Retinal pigment epithelial cell (primary cell): Measurements from ENCODE around the gene GSN.

ENCODE experiments used
- DNase-seq: peaks from one replicate; pipeline ENCODE4 v3.0.0-alpha.2; 2010; ENCODE audit warnings: low read depth
- H3K4me3 ChIP-seq: 2 replicates; pipeline ENCODE4 v1.5.1; 2011; ENCODE audit warnings: mild to moderate bottlenecking, low read length, control low read depth, moderate library complexity
- TF ChIP-seq, protein P1 (sequence below): conservative IDR thresholded peaks from 2 replicates; pipeline ENCODE4 v1.5.1; 2011; ENCODE audit warnings: low read depth, low read length, control low read depth, inconsistent platforms

Gene GSN

DNA sequence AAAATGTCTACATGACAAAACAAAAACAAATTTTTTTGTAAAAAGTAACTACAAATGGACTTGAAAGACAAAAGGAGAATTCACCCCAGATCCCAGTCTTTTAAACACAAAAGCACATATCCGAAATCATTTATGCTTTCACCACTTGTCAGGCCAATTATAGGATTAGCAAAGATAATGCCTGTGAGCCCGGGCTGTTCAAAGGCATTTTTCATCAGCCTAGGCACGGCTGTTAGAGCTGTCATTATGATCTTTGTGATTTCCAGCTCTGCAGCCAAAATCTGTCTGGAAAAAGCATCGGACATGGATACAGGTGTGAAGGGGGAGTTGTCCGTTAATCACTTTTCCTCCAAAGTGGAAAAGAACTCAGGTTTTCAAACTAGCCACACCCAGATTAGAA, 42.7 kb upstream of the GSN start:
- peak; percentile 39 for DNase-seq
- no peak overlapping the region for H3K4me3 ChIP-seq
- TF ChIP-seq, protein P1, sequence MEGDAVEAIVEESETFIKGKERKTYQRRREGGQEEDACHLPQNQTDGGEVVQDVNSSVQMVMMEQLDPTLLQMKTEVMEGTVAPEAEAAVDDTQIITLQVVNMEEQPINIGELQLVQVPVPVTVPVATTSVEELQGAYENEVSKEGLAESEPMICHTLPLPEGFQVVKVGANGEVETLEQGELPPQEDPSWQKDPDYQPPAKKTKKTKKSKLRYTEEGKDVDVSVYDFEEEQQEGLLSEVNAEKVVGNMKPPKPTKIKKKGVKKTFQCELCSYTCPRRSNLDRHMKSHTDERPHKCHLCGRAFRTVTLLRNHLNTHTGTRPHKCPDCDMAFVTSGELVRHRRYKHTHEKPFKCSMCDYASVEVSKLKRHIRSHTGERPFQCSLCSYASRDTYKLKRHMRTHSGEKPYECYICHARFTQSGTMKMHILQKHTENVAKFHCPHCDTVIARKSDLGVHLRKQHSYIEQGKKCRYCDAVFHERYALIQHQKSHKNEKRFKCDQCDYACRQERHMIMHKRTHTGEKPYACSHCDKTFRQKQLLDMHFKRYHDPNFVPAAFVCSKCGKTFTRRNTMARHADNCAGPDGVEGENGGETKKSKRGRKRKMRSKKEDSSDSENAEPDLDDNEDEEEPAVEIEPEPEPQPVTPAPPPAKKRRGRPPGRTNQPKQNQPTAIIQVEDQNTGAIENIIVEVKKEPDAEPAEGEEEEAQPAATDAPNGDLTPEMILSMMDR = no peak

- TF ChIP-seq, protein P1 = no peak
- H3K4me3 ChIP-seq = no peak overlapping the region
- DNase-seq = no peak
Observed at GRCh38 chr9:121226175-121226574, 41.8 kb upstream of the GSN start.

- no peak for DNase-seq
- H3K4me3 ChIP-seq = no peak overlapping the region
- TF ChIP-seq, protein P1 = no peak
Observed at GRCh38 chr9:121227862-121228261, 40.1 kb upstream of the GSN start.

GRCh38 chr9:121230256-121230655, 37.7 kb upstream of the GSN start:
- DNase-seq = no peak
- TF ChIP-seq, protein P1 = no peak
- no peak overlapping the region for H3K4me3 ChIP-seq

- TF ChIP-seq, protein P1 = no peak
- no peak overlapping the region for H3K4me3 ChIP-seq
- no peak for DNase-seq
Observed at GRCh38 chr9:121232251-121232650, 35.7 kb upstream of the GSN start.

GRCh38 chr9:121233906-121234831, 33.8 kb upstream of the GSN start:
- DNase-seq = no peak
- TF ChIP-seq, protein P1 = no peak
- no peak overlapping the region for H3K4me3 ChIP-seq

DNA sequence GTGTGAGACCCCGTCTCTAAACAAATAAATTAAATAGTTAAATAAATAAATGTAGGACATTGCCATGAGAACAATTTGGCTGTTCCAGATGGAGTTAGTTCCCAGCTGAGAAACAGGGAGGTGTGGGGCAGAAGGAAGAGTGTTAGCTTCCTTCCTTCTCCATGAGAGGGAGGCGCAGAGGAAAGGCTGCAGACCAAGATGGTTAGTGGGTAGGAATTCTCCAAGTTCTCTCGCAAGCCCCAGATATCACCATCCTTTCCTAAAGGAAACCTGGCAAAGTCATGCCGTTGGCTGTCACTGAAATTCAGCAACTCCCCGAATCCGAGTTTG, 33.2 kb upstream of the GSN start:
- no peak overlapping the region for H3K4me3 ChIP-seq
- TF ChIP-seq, protein P1 = no peak
- no peak for DNase-seq
